ENCODE data around the gene SUCO. TPM values are rescaled to one million over a fixed set of nuclear protein-coding genes. Genes with fewer than 3 reads are reported as not detected.

Gene SUCO
- total and polyA plus RNA-seq, 2 of the 4 experiments (the other 2 are of a cell fraction) = 11.4 to 21.5 TPM

GRCh38 chr1:172599912-172600311 lies 67.0 kb downstream of the SUCO start:
- in situ Hi-C loops (cut with MboI; ENCODE audit: low sequenced_read_pairs) = no loop called here
- CTCF ChIA-PET = no interaction called here

More at GRCh38 chr1:172599912-172600311, 67.0 kb downstream of the SUCO start:
- Histone ChIP-seq H3K56ac (ENCODE audit: extremely low read depth, insufficient read depth, low read length) (no peak overlapping the region), H2BK20ac (ENCODE audit: low read depth, low read length) (no peak overlapping the region), H3K9me3 (ENCODE audit: control insufficient read depth, insufficient read depth, low read length) (no peaks in the 10 kb centered on the region), H3K4me2 (ENCODE audit: low read depth, low read length) (no peak overlapping the region), H4K91ac (ENCODE audit: insufficient read depth, low read depth, low read length) (no peak overlapping the region), H3K4ac (ENCODE audit: low read depth, low read length) (no peak overlapping the region), H2BK15ac (ENCODE audit: low read depth, low read length) (no peak overlapping the region), H3K4me3 (ENCODE audit: insufficient read depth, low read depth, low read length) (no peak overlapping the region), H3K9me1 (ENCODE audit: insufficient read depth, low read length) (peaks cover 5% of the 10 kb centered on the region; the same call in 1 of the 2 replicates), H4K5ac (ENCODE audit: low read depth, low read length) (no peak overlapping the region), H3K36me3 (ENCODE audit: control insufficient read depth, insufficient read depth, low read length) (peaks cover 17% of the 10 kb centered on the region), H3K18ac (ENCODE audit: low read depth, low read length) (no peak overlapping the region), H4K20me1 (ENCODE audit: insufficient read depth, low read length) (no peaks in the 10 kb centered on the region), H2AK9ac (replicated peaks; ENCODE audit: low read depth, low read length, poor library complexity) (no peak overlapping the region), H3K23ac (ENCODE audit: low read depth, low read length) (no peak overlapping the region), H2AFZ (replicated peaks; ENCODE audit: low read length, poor library complexity) (no peak overlapping the region), H3K9ac (ENCODE audit: low read depth, low read length) (no peak overlapping the region), H3K27me3 (ENCODE audit: control insufficient read depth, insufficient read depth, low read length) (no peaks in the 10 kb centered on the region), H2AK5ac (ENCODE audit: low read depth, low read length) (no peak overlapping the region), H3K79me1 (ENCODE audit: low read depth in 1 of 2, low read length in 2 of 2) (peaks cover 6 to 7% of the 10 kb centered on the region in 2 experiments), H3K4me1 (ENCODE audit: control insufficient read depth, insufficient read depth, low read length) (no peaks in the 10 kb centered on the region), H2BK120ac (ENCODE audit: low read depth, low read length) (no peak overlapping the region), H4K8ac (ENCODE audit: low read depth in 2 of 2, low read length in 2 of 2) (no peak overlapping the region), H3K27ac (ENCODE audit: insufficient read depth, low read length) (no peak overlapping the region), H2BK5ac (ENCODE audit: low read depth, low read length, poor library complexity, severe bottlenecking) (no peak overlapping the region), H3K14ac (replicated peaks; ENCODE audit: low read depth, low read length) (no peak overlapping the region)
- POLR2A ChIA-PET (ENCODE audit: unreplicated experiment) = no interaction called here
- no peak for TF ChIP-seq MAZ (IDR thresholded peaks at IDR 0.05; ENCODE audit: borderline replicate concordance, low read depth, low read length)
- no peak for TF ChIP-seq BHLHE40 (IDR thresholded peaks at IDR 0.05; ENCODE audit: low read depth, low read length)
- no peak for TF ChIP-seq FOS (IDR thresholded peaks at IDR 0.05; ENCODE audit: low read depth, low read length)
- DNase-seq (no peak), ATAC-seq (ENCODE audit: low read depth) (no peak)
- dilution Hi-C loops (cut with HindIII; ENCODE audit: low sequenced_read_pairs, unreplicated experiment) = no loop called here
- intact Hi-C loops (cut with micrococcal nuclease) = no loop called here
- no TSS peak for BruUV-seq (replicated peaks)
- WGBS, 2 experiments (ENCODE audit: extremely low coverage in 2 of 2, insufficient read length in 1 of 2) = 60% methylated on average over 1 of the region's 3 CpGs; no CpG with 5 or more reads in 1 of the 2 experiments

Measured in IMR-90 (cell line).